ENCODE results near the gene LRCH3. TPM values are rescaled to one million over a fixed set of nuclear protein-coding genes. Genes with fewer than 3 reads are reported as not detected.

Gene LRCH3
- total and polyA plus RNA-seq, 9 of the 15 experiments (the other 6 are each of a cell fraction or from before 2014, with no cell fraction given): 4.6 to 75.3 (median 30.3) TPM

DNA sequence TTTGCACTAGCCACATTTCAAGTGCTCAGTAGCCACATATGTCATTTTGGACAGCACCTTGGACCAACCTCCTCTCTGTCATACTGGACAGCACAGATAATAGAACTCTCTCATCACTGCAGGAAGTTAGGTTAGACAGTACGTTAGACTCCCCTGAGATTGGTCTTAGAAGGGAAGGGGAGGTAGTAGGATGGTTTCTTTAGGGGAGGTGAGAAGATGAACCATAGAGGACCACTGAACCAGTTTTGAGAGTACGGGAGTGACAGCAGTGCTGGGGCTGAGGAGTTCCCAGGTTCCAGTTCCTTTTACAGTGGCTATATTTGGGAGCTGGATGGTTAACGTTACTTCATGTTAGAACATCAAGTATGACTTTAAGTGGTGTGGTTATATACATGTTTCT, 7.8 kb downstream of the LRCH3 start (continued):
- no peak for TF ChIP-seq BDP1 (IDR thresholded peaks at IDR 0.05; ENCODE audit: insufficient read depth, insufficient read length)
- no peak for TF ChIP-seq MEF2A (IDR thresholded peaks at IDR 0.05; ENCODE audit: control insufficient read depth, low read depth, low read length)
- no peak for TF ChIP-seq JUND (IDR thresholded peaks at IDR 0.05; ENCODE audit: borderline replicate concordance, low read depth, low read length)
- no peak for TF ChIP-seq JUND (tag; IDR thresholded peaks at IDR 0.05; ENCODE audit: borderline replicate concordance, low read depth, low read length)
- peak; percentile 49 for TF ChIP-seq ARID1B (IDR thresholded peaks at IDR 0.05)
- no peak for TF ChIP-seq TOE1 (IDR thresholded peaks at IDR 0.05; ENCODE audit: borderline replicate concordance)
- TF ChIP-seq TOE1 (CRISPR knock-in tag; IDR thresholded peaks at IDR 0.05; ENCODE audit: borderline replicate concordance, low read depth): no peak
- TF ChIP-seq, protein P1, sequence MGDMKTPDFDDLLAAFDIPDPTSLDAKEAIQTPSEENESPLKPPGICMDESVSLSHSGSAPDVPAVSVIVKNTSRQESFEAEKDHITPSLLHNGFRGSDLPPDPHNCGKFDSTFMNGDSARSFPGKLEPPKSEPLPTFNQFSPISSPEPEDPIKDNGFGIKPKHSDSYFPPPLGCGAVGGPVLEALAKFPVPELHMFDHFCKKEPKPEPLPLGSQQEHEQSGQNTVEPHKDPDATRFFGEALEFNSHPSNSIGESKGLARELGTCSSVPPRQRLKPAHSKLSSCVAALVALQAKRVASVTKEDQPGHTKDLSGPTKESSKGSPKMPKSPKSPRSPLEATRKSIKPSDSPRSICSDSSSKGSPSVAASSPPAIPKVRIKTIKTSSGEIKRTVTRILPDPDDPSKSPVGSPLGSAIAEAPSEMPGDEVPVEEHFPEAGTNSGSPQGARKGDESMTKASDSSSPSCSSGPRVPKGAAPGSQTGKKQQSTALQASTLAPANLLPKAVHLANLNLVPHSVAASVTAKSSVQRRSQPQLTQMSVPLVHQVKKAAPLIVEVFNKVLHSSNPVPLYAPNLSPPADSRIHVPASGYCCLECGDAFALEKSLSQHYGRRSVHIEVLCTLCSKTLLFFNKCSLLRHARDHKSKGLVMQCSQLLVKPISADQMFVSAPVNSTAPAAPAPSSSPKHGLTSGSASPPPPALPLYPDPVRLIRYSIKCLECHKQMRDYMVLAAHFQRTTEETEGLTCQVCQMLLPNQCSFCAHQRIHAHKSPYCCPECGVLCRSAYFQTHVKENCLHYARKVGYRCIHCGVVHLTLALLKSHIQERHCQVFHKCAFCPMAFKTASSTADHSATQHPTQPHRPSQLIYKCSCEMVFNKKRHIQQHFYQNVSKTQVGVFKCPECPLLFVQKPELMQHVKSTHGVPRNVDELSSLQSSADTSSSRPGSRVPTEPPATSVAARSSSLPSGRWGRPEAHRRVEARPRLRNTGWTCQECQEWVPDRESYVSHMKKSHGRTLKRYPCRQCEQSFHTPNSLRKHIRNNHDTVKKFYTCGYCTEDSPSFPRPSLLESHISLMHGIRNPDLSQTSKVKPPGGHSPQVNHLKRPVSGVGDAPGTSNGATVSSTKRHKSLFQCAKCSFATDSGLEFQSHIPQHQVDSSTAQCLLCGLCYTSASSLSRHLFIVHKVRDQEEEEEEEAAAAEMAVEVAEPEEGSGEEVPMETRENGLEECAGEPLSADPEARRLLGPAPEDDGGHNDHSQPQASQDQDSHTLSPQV (IDR thresholded peaks at IDR 0.05): no peak
- no peak for TF ChIP-seq ZNF696 (CRISPR knock-in tag; conservative IDR thresholded peaks at IDR 0.05)
- TF ChIP-seq, protein P2, sequence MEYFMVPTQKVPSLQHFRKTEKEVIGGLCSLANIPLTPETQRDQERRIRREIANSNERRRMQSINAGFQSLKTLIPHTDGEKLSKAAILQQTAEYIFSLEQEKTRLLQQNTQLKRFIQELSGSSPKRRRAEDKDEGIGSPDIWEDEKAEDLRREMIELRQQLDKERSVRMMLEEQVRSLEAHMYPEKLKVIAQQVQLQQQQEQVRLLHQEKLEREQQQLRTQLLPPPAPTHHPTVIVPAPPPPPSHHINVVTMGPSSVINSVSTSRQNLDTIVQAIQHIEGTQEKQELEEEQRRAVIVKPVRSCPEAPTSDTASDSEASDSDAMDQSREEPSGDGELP (CRISPR knock-in tag; IDR thresholded peaks at IDR 0.05; ENCODE audit: borderline replicate concordance): no peak
- TF ChIP-seq HDAC1 (IDR thresholded peaks at IDR 0.05): peak in 1 of 2 experiments; percentile 35; a peak in 1 of 4 replicates
- TF ChIP-seq BMI1 (IDR thresholded peaks at IDR 0.05; ENCODE audit: low read length): no peak
- TF ChIP-seq, protein P3, sequence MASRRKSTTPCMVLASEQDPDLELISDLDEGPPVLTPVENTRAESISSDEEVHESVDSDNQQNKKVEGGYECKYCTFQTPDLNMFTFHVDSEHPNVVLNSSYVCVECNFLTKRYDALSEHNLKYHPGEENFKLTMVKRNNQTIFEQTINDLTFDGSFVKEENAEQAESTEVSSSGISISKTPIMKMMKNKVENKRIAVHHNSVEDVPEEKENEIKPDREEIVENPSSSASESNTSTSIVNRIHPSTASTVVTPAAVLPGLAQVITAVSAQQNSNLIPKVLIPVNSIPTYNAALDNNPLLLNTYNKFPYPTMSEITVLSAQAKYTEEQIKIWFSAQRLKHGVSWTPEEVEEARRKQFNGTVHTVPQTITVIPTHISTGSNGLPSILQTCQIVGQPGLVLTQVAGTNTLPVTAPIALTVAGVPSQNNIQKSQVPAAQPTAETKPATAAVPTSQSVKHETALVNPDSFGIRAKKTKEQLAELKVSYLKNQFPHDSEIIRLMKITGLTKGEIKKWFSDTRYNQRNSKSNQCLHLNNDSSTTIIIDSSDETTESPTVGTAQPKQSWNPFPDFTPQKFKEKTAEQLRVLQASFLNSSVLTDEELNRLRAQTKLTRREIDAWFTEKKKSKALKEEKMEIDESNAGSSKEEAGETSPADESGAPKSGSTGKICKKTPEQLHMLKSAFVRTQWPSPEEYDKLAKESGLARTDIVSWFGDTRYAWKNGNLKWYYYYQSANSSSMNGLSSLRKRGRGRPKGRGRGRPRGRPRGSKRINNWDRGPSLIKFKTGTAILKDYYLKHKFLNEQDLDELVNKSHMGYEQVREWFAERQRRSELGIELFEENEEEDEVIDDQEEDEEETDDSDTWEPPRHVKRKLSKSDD (conservative IDR thresholded peaks at IDR 0.05; ENCODE audit: low read length): no peak
- no peak for TF ChIP-seq NRF1 (conservative IDR thresholded peaks at IDR 0.05 in 1 of 2, IDR thresholded peaks at IDR 0.05 in 1 of 2)
- no peak for TF ChIP-seq ZNF57 (CRISPR knock-in tag; IDR thresholded peaks at IDR 0.05)
- no peak for TF ChIP-seq CBX5 (IDR thresholded peaks at IDR 0.05; ENCODE audit: borderline replicate concordance, low read depth)
- no peak for TF ChIP-seq MBD2 (IDR thresholded peaks at IDR 0.05; ENCODE audit: borderline replicate concordance, low read depth)
- 0 out of 2 replicates have a peak, but pooled peaks have one; percentile 18 for TF ChIP-seq SMARCA4 (IDR thresholded peaks at IDR 0.05)
- no peak for TF ChIP-seq RBBP5 (IDR thresholded peaks at IDR 0.05; ENCODE audit: borderline replicate concordance, insufficient read depth, low read length, poor library complexity, severe bottlenecking)
- 0 out of 2 replicates have a peak, but pooled peaks have one; percentile 46 for TF ChIP-seq EHMT2 (IDR thresholded peaks at IDR 0.05)
- TF ChIP-seq OTX1 (CRISPR knock-in tag; IDR thresholded peaks at IDR 0.05): no peak
- peak; percentile 55 for TF ChIP-seq CBFA2T3 (IDR thresholded peaks at IDR 0.05)
